Heart left ventricle (tissue), 13 donors: Measurements from ENCODE around the gene ZBTB7C.

Experiments
- POLR2A ChIP-seq, 2 donors: fragments of 450-650 bp; IDR thresholded peaks; one replicate each; pipeline ENCODE4 v1.6.1; 2017; ENCODE audit warnings: antibody characterized with exemption in 2 of 2, mild to moderate bottlenecking in 2 of 2, moderate library complexity in 2 of 2
- TF ChIP-seq, protein P1 (sequence below), 12 donors: fragments of 200-600 bp; sonication (generic) in 4 of 12; IDR thresholded peaks; one replicate each; pipeline versions ENCODE4 v1.5.0 to v1.8.0; 2018 to 2022; ENCODE audit warnings: antibody characterized with exemption in 12 of 12, mild to moderate bottlenecking in 5 of 12
- donor health status: ischemic (EF 13 %, LVEDD 7.1; RV severe dilation, severe dysfunction).
- donor health status: DM: no; HTN: yes; CAD: no.
- donor health status: DM: no; HTN: no; CAD: no.
- donor health status: ischemic (EF 25% LVEDD 6.9; RV normal size, moderate dysfunction).
- donor health status: ischemic (EF 25% LVEDD 5.7; RV mildly dilated, moderate dysfunction).
- donor health status: ischemic (EF 35%, LVEDD 5.7; RV mildly dilated, moderate dysfunction).
- donor health status: nonischemic (EF 11% LVEDD 7.7; RV severe dilation, severe dysfunction).
- donor health status: DM: yes; HTN: yes; CAD: no.
- donor health status: PGD.
- donor health status: ischemic (EF 29% LVEDD 5.4; RV normal size, mild dysfunction).
- donor health status: nonischemic (EF 23%, LVEDD 6.1; RV moderate dilation, normal function).

DNA sequence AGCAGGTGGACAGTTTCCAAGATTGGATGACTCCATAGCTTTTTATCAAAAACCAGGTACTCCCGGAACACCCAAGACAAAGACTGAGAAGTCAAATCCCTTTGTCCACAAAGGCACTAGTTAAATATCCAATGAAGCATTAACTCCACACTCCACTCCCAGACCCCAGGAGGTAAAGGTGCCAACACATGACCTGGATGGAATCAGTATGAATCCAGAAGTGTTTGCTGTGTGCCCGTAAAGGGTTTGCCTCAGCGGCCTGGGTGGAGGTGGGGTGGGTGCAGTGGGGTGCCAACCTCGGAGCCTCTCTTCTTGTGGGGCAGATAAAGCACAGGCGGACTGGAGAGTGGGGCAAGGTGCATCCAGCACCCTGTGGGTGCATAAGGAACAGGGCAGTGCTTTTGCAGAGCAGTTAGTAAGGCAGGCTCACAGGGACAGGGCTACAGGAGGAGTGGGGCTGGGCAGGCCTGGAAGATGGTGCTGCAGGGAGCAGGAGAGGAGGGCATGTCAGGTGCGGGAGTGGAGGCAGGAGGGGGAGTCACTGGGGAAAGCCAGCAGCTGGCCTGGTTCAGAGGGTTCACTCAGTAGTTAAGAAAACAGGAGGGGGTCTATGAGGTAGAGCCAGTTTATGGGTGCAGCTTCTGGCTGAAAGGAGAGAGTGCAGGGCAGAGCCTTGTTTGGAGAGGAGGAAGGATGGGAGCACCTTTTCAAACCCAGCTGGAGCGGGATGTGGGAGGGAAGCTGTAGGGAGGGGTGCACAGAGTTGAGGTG is 270.3 kb downstream of the ZBTB7C start:
- TF ChIP-seq, protein P1, sequence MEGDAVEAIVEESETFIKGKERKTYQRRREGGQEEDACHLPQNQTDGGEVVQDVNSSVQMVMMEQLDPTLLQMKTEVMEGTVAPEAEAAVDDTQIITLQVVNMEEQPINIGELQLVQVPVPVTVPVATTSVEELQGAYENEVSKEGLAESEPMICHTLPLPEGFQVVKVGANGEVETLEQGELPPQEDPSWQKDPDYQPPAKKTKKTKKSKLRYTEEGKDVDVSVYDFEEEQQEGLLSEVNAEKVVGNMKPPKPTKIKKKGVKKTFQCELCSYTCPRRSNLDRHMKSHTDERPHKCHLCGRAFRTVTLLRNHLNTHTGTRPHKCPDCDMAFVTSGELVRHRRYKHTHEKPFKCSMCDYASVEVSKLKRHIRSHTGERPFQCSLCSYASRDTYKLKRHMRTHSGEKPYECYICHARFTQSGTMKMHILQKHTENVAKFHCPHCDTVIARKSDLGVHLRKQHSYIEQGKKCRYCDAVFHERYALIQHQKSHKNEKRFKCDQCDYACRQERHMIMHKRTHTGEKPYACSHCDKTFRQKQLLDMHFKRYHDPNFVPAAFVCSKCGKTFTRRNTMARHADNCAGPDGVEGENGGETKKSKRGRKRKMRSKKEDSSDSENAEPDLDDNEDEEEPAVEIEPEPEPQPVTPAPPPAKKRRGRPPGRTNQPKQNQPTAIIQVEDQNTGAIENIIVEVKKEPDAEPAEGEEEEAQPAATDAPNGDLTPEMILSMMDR (IDR thresholded peaks at IDR 0.05), result no peak
- TF ChIP-seq POLR2A (IDR thresholded peaks at IDR 0.05), result no peak
